Left ventricle myocardium inferior (tissue), 1 donor: ENCODE results near the gene ZNF746. TPM values are rescaled to one million over a fixed set of nuclear protein-coding genes. Genes with fewer than 3 reads are reported as not detected.

ENCODE experiments used
- DNase-seq: peaks from one replicate; pipeline ENCODE4 v3.0.0-alpha.2; 2020
- H3K27ac ChIP-seq: fragments of 200-600 bp; replicated peaks from 2 replicates; pipeline ENCODE4 v1.8.0; 2021
- H3K27me3 ChIP-seq: fragments of 200-600 bp; 2 replicates; pipeline ENCODE4 v1.8.0; 2021; ENCODE audit warnings: low read depth
- H3K36me3 ChIP-seq: fragments of 200-600 bp; 2 replicates; pipeline ENCODE4 v1.8.0; 2021
- H3K4me1 ChIP-seq: fragments of 200-600 bp; 2 replicates; pipeline ENCODE4 v1.8.0; 2021
- H3K4me3 ChIP-seq: fragments of 200-600 bp; 2 replicates; pipeline ENCODE4 v1.8.0; 2021; ENCODE audit warnings: mild to moderate bottlenecking, moderate library complexity
- H3K9me3 ChIP-seq: fragments of 200-600 bp; replicated peaks from 2 replicates; pipeline ENCODE4 v1.8.0; 2021
- CTCF ChIP-seq: fragments of 200-600 bp; IDR thresholded peaks from 2 replicates; pipeline ENCODE4 v1.8.0; 2021; ENCODE audit warnings: antibody characterized with exemption, mild to moderate bottlenecking, borderline replicate concordance
- intact Hi-C: fragments of 100-400 bp; cut with micrococcal nuclease; formaldehyde crosslinking; loops from one replicate; pipeline ENCODE4 v1.11.0; 2022
- total RNA-seq: library from RNA; stranded (reverse); fragmentation: NEBNext Ultra II Directional; extraction: Animal tissue kit (Norgen Biotek cat#: 25700); gene quantifications from one replicate; pipeline ENCODE4 v1.2.1, GENCODE V29; 2021
- donor health status: DM: no; HTN: yes; CAD: no; lungs with severe emphysema.

The ZNF746 gene
- total RNA-seq, 1 donor from 2014 or later, result 7.4 TPM

GRCh38 chr7:149422914-149423301 lies 74.7 kb downstream of the ZNF746 start:
- intact Hi-C loops, result loop anchor here (5.0 kb wide), 1 partner anchor 74 kb away; the partner anchor contains the start of gene ZNF746

More at GRCh38 chr7:149422914-149423301, 74.7 kb downstream of the ZNF746 start:
- H3K4me3 ChIP-seq, result peak overlapping the region; percentile 68
- no peaks in the 10 kb centered on the region for H3K36me3 ChIP-seq
- H3K27me3 ChIP-seq, result no peaks in the 10 kb centered on the region
- H3K4me1 ChIP-seq, result peaks cover 17% of the 10 kb centered on the region
- no peak for TF ChIP-seq CTCF
- H3K27ac ChIP-seq, result peak overlapping the region; percentile 42
- peak; percentile 40 for DNase-seq
- H3K9me3 ChIP-seq, result no peaks in the 10 kb centered on the region

Other genes starting within 250 kb of the ZNF746 start
- 4.5 TPM for gene ZNF783, start 235.6 kb downstream of the ZNF746 start, total RNA-seq
- gene ZNF777, start 36.7 kb downstream of the ZNF746 start, total RNA-seq, result 7.2 TPM